ENCODE data around the gene LRFN4.

Gene LRFN4

GRCh38 chr11:66904561-66904960 is 47.7 kb downstream of the LRFN4 start:
- ATAC-seq = no peak
- no peak for TF ChIP-seq ISL1 (CRISPR knock-in tag; IDR thresholded peaks at IDR 0.05)
- no peak for TF ChIP-seq RARB (CRISPR knock-in tag; IDR thresholded peaks at IDR 0.05)

- TF ChIP-seq BACH2 (CRISPR knock-in tag; IDR thresholded peaks at IDR 0.05; ENCODE audit: borderline replicate concordance) (no peak), ZC3H10 (CRISPR knock-in tag; IDR thresholded peaks at IDR 0.05) (no peak), CSDC2 (CRISPR knock-in tag; IDR thresholded peaks at IDR 0.05) (no peak), PPARA (CRISPR knock-in tag; IDR thresholded peaks at IDR 0.05; ENCODE audit: borderline replicate concordance) (no peak), OSR1 (CRISPR knock-in tag; IDR thresholded peaks at IDR 0.05) (no peak)
- ATAC-seq = no peak
Measured at GRCh38 chr11:66904981-66905521, 48.2 kb downstream of the LRFN4 start.

- ATAC-seq = no peak
- TF ChIP-seq ZFP30 (CRISPR knock-in tag; IDR thresholded peaks at IDR 0.05) (no peak), ISL1 (CRISPR knock-in tag; IDR thresholded peaks at IDR 0.05) (no peak), CSRNP3 (CRISPR knock-in tag; IDR thresholded peaks at IDR 0.05) (no peak)
Measured at GRCh38 chr11:66905631-66906030, 48.8 kb downstream of the LRFN4 start.

GRCh38 chr11:66906061-66906733 is 49.3 kb downstream of the LRFN4 start:
- ATAC-seq = no peak
- no peak for TF ChIP-seq CSDC2 (CRISPR knock-in tag; IDR thresholded peaks at IDR 0.05)
- TF ChIP-seq TCF4 (CRISPR knock-in tag; IDR thresholded peaks at IDR 0.05; ENCODE audit: borderline replicate concordance) = no peak
- TF ChIP-seq ZFP30 (CRISPR knock-in tag; IDR thresholded peaks at IDR 0.05) = no peak
- no peak for TF ChIP-seq ZFP3 (CRISPR knock-in tag; IDR thresholded peaks at IDR 0.05)
- TF ChIP-seq TSHZ2 (CRISPR knock-in tag; IDR thresholded peaks at IDR 0.05) = no peak
- TF ChIP-seq ISL1 (CRISPR knock-in tag; IDR thresholded peaks at IDR 0.05) = no peak
- TF ChIP-seq, protein P1, sequence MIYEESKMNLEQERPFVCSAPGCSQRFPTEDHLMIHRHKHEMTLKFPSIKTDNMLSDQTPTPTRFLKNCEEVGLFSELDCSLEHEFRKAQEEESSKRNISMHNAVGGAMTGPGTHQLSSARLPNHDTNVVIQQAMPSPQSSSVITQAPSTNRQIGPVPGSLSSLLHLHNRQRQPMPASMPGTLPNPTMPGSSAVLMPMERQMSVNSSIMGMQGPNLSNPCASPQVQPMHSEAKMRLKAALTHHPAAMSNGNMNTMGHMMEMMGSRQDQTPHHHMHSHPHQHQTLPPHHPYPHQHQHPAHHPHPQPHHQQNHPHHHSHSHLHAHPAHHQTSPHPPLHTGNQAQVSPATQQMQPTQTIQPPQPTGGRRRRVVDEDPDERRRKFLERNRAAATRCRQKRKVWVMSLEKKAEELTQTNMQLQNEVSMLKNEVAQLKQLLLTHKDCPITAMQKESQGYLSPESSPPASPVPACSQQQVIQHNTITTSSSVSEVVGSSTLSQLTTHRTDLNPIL (CRISPR knock-in tag; IDR thresholded peaks at IDR 0.05; ENCODE audit: low read depth) = no peak
- TF ChIP-seq PATZ1 (CRISPR knock-in tag; IDR thresholded peaks at IDR 0.05; ENCODE audit: borderline replicate concordance) = no peak

- no peak for ATAC-seq
- TF ChIP-seq TCF4 (CRISPR knock-in tag; IDR thresholded peaks at IDR 0.05; ENCODE audit: borderline replicate concordance) = no peak
- TF ChIP-seq PATZ1 (CRISPR knock-in tag; IDR thresholded peaks at IDR 0.05; ENCODE audit: borderline replicate concordance) = no peak
- no peak for TF ChIP-seq SNAI2 (CRISPR knock-in tag; IDR thresholded peaks at IDR 0.05)
- TF ChIP-seq ZNF8 (CRISPR knock-in tag; IDR thresholded peaks at IDR 0.05) = no peak
- no peak for TF ChIP-seq RARB (CRISPR knock-in tag; IDR thresholded peaks at IDR 0.05)
- no peak for TF ChIP-seq TSHZ2 (CRISPR knock-in tag; IDR thresholded peaks at IDR 0.05)
- TF ChIP-seq, protein P1 (CRISPR knock-in tag; IDR thresholded peaks at IDR 0.05; ENCODE audit: low read depth) = no peak
- no peak for TF ChIP-seq ZC3H10 (CRISPR knock-in tag; IDR thresholded peaks at IDR 0.05)
- TF ChIP-seq BACH2 (CRISPR knock-in tag; IDR thresholded peaks at IDR 0.05; ENCODE audit: borderline replicate concordance) = no peak
- TF ChIP-seq ZNF70 (CRISPR knock-in tag; IDR thresholded peaks at IDR 0.05) = no peak
Measured at GRCh38 chr11:66907751-66908630, 51.1 kb downstream of the LRFN4 start.

All from SK-N-SH treated with all-trans-retinoic acid at 6 μM for 48 hours (cell line).